Measurements from ENCODE around the gene MANEAL. TPM values are rescaled to one million over a fixed set of nuclear protein-coding genes. Genes with fewer than 3 reads are reported as not detected.

MANEAL gene
- total and polyA plus RNA-seq, 7 donors, result 0.60 to 5.2 (median 1.4) TPM

GRCh38 chr1:37759451-37759850 is 34.2 kb upstream of the MANEAL start:
- WGBS, 2 donors, result 82% methylated on average over 2 of the region's 2 CpGs
- Histone ChIP-seq H3K4me1 (no peaks in the 10 kb centered on the region), H3K4me3 (no peak overlapping the region), H3K27ac (no peak overlapping the region), H3K9me3 (no peaks in the 10 kb centered on the region), H3K36me3 (no peaks in the 10 kb centered on the region), H3K27me3 (peaks cover 7 to 88% (median 22%) of the 10 kb centered on the region in 3 donors)
- no peak for DNase-seq
- intact Hi-C loops (cut with DNase I), result no loop called here
- TF ChIP-seq POLR2A (IDR thresholded peaks at IDR 0.05), result no peak
- no peak for TF ChIP-seq CTCF (IDR thresholded peaks at IDR 0.05)
- TF ChIP-seq POLR2AphosphoS5 (IDR thresholded peaks at IDR 0.05), result no peak
- TF ChIP-seq EP300 (IDR thresholded peaks at IDR 0.05), result no peak

GRCh38 chr1:37761416-37762095 is 32.1 kb upstream of the MANEAL start:
- WGBS, 2 donors, result 57 to 77% methylated on average over 68 of the region's 68 CpGs
- H3K27ac ChIP-seq, result no peak overlapping the region

GRCh38 chr1:37762516-37762915 is 31.1 kb upstream of the MANEAL start:
- intact Hi-C loops (cut with DNase I), result no loop called here
- Histone ChIP-seq H3K4me1 (no peaks in the 10 kb centered on the region), H3K36me3 (no peaks in the 10 kb centered on the region), H3K27ac (no peak overlapping the region), H3K4me3 (no peak overlapping the region), H3K27me3 (peaks cover 23 to 90% (median 48%) of the 10 kb centered on the region in 3 donors), H3K9me3 (no peaks in the 10 kb centered on the region)
- 60 to 70% methylated on average over 2 of the region's 2 CpGs for WGBS, 2 donors
- no peak for DNase-seq
- TF ChIP-seq CTCF (IDR thresholded peaks at IDR 0.05), result no peak
- TF ChIP-seq POLR2AphosphoS5 (IDR thresholded peaks at IDR 0.05), result no peak
- no peak for TF ChIP-seq POLR2A (IDR thresholded peaks at IDR 0.05)
- TF ChIP-seq EP300 (IDR thresholded peaks at IDR 0.05), result no peak

More at GRCh38 chr1:37761416-37762095, 32.1 kb upstream of the MANEAL start:
- TF ChIP-seq POLR2A (IDR thresholded peaks at IDR 0.05), result no peak
- TF ChIP-seq EP300 (IDR thresholded peaks at IDR 0.05), result no peak
- TF ChIP-seq CTCF (IDR thresholded peaks at IDR 0.05), result no peak
- no peak for TF ChIP-seq POLR2AphosphoS5 (IDR thresholded peaks at IDR 0.05)
- no peaks in the 10 kb centered on the region for H3K9me3 ChIP-seq
- intact Hi-C loops (cut with DNase I), result no loop called here
- H3K4me1 ChIP-seq, result no peaks in the 10 kb centered on the region
- no peak for DNase-seq
- H3K36me3 ChIP-seq, result no peaks in the 10 kb centered on the region
- H3K27me3 ChIP-seq, result peaks cover 23 to 88% (median 43%) of the 10 kb centered on the region in 3 donors
- no peak overlapping the region for H3K4me3 ChIP-seq

GRCh38 chr1:37763791-37764413 is 29.7 kb upstream of the MANEAL start:
- no peaks in the 10 kb centered on the region for H3K36me3 ChIP-seq
- WGBS, 2 donors, result 28 to 38% methylated on average over 25 of the region's 25 CpGs
- H3K4me3 ChIP-seq, result no peak overlapping the region
- DNase-seq, result no peak
- H3K27ac ChIP-seq, result no peak overlapping the region
- peaks cover 23 to 94% (median 48%) of the 10 kb centered on the region in 3 donors for H3K27me3 ChIP-seq
- no peaks in the 10 kb centered on the region for H3K9me3 ChIP-seq
- intact Hi-C loops (cut with DNase I), result no loop called here
- no peaks in the 10 kb centered on the region for H3K4me1 ChIP-seq
- no peak for TF ChIP-seq CTCF (IDR thresholded peaks at IDR 0.05)
- no peak for TF ChIP-seq EP300 (IDR thresholded peaks at IDR 0.05)

All from sigmoid colon (tissue), 7 donors.